ENCODE data around the gene RECQL.
A peak's percentile ranks its signal among the peaks of the same experiment; 100 is the strongest.
"Not testable (repeated sequence)": the region's sequence is repeated elsewhere in the genome, so short reads cannot be mapped to it uniquely, and the experiment has no call there.

RECQL gene

GRCh38 chr12:21500786-21501257 lies 613 bp downstream of the RECQL start:
- DNase-seq: no peak

- DNase-seq: no peak
These were observed 1.7 kb downstream of the RECQL start for GRCh38 chr12:21499765-21500164.

DNA sequence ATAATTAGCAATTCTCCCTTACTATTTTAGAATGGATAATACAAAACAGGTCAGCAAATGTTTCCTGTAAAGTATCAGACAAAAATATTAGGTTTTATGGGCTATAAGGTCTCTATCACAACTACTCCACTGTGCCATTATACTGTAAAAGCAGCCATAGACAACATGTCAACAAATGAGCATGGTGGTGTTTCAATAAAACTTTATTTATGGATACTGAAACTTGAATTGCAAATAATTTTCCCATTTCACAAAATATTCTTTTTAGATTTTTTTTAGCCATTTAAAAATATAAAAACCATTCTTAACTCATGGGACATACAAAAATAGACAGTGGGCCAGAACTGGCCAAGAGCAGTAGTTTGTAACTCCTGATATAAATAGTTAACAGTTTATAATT lies 15.4 kb downstream of the RECQL start:
- no peak for DNase-seq

DNA sequence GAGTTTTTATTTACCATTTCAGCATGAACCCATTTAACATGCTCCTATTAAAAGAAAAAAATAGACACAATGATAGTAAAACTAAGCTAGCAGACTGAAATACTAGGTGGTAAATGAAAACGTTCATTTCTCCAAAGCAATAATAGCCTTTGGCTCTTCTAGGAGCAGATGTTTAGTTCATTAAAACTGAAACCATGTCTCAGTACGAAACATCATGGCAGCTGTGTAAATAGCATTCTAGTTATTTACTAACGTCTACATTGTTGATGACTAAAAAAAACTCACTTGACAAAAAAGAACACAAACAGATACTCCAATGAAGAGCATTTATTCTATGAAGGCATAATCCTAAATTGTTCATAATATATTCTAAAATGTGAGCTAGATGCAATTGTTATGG lies 17.9 kb downstream of the RECQL start:
- DNase-seq: no peak

DNA sequence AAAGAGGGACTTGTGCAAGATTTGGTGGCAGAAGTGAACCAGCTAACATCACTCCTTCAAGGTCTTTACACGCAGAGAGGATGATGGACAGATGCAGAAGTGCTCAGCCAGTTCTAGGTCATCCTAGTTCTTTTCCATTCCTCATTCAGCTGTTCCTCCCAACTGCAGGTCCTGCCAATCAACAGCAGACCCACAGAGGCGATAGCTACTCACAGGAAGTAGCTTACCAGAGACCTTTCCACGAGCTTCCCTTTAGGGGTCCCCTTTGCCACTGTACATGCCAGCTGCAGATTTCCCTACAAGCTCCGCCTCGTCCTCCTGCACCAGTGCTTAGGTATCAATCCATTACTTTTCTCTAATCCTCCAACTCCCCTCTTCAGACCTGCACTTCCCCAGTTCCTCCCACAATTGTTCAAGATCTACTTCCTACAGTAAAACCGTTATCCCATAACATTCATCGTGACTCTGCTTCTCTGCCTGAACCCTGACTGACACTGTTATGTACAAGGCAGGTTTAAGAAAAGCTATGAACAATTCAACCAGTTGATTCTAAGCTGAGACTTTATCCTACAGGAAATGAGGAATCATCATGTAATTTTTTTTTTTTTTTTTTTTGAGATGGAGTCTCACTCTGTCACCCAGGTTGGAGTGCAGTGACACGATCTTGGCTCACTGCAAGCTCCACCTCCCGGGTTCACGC lies 22.5 kb downstream of the RECQL start:
- DNase-seq: no peak

GRCh38 chr12:21476949-21477348 lies 24.5 kb downstream of the RECQL start:
- peak; percentile 49 for DNase-seq

DNA sequence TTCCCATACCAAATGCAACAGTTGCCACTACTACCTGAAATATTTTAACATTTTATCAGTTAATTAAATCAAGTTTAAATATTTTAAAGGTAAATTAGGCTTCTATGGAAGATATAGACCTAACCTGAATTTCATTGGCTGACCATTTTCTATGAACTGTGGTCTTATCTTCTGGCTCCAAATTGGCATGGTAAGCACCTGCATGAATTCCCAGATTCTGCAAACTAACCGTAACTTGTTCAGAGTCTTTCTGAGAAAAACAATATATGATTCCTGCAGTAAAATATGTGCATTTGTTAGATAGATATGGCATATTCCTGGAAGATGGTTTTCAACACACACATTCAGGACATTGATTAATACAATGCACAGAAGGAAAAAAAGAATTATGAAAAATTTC lies 25.9 kb downstream of the RECQL start:
- no peak for DNase-seq

DNA sequence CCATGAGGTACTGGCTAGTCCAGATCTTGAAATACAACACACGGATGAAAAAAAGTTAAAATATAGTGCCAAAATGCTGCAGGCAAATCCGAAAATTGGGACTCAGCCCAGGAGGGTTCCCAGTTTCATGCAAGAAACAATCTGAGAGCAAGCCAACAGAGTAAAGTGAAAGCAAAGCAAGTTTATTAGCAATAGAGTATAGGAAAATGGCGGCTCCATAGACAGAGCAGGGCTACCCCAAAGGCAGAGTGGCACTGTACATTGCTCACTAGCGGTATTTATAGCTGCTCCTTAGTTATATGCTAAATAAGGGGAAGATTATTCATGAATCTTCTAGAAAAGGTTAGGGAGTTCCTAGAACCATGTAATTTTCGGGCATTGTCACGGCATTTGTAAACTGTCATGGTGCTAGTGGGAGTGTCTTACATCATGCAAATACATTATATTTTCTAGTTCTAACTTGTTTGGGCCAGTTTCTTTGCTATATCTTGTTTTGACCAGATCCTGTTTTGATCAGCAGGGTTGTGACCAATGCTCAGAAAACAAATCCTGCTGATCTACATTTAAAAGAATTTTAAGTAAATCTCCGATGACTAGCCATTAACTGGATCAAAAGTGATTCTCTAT lies 29.1 kb downstream of the RECQL start:
- DNase-seq: no peak

DNA sequence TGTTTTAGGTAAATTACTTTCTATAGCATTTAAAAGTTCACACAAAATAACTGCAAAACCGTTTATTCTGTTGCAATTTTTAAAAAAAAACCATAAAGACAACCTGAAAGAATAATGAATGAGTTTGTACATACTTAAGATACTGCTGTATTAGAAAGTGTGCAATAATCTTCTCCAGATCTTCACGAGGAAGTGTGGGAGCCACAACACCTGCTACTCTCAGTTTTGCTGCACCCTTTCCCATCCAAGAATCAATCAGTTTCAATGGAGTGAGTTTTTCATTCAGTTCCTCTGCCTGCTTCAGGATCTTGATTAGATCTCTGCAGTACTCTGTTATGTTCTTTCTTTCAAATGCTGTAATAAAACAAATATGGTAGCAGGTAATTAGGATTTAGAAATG lies 30.1 kb downstream of the RECQL start:
- DNase-seq: no peak

DNA sequence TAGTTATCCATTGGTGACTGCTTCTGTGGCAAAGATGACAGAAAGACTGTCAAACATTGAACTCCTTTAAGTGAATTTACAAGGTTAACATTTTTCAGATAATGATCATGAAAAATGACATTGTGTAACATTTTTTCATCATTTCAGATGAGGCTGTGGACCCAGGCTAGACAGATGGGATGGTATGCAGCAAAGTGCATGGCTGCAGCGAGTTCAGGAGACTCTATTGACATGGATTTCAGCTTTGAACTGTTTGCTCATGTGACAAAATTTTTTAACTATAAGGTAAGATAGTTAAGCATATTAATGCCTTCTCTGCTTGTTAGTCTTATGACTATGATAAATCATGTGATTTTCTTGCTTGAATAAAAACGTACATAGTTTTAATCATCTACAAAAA lies 34.1 kb downstream of the RECQL start:
- not testable (repeated sequence) for DNase-seq

- DNase-seq: no peak
These were observed 42.0 kb downstream of the RECQL start for GRCh38 chr12:21459474-21459873.

- no peak for DNase-seq
These were observed 45.1 kb downstream of the RECQL start for GRCh38 chr12:21456291-21456780.

DNA sequence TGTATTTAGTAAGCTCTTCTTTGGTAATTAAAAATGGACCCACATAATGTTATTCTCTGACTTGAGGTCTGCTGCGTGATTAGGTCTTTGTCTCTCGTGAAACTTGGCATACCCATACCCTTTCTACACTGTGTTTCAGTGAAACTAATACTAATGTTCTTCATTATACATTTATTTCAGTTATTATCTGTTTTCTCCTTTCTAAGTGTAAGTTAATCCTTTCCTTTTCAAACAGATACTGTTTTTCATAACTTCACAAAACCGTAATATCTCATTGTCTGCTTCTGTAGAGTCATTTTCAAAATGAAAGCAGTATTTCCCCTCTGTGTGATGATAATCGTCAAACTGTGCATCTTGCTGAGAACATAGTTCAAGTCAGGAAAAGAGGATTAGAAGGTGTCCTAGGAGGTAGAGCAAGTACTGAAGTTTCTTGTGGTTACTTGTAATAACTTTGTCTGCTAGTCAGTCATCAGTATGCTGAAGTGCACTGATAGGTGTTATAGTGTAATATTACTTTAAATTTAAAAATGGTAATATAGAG lies 48.1 kb downstream of the RECQL start:
- no peak for DNase-seq

GRCh38 chr12:21451529-21451928 lies 49.9 kb downstream of the RECQL start:
- peak; percentile 50 for DNase-seq

GRCh38 chr12:21444193-21445146 lies 57.0 kb downstream of the RECQL start:
- no peak for DNase-seq

- no peak for DNase-seq
These were observed 62.1 kb downstream of the RECQL start for GRCh38 chr12:21439347-21439746.

GRCh38 chr12:21438643-21439042 lies 62.8 kb downstream of the RECQL start:
- no peak for DNase-seq

DNA sequence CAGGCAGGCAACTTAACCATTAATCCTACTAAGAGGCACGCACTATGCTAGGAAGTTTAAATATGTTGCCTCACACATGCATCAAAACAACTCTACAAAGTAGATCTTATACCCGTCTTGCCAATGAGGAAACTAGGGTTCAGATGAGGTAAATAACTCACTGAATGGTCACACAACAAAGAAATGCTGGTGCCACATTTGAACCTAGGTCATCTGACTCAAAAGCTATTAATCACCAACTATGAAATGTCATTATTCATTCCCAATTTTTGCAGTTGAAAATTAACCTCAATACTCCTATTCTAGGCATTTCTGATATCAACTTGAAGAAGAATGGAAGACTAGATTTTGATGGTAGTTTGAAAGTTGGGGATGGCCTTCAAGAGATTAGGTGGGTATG lies 66.7 kb downstream of the RECQL start:
- DNase-seq: no peak

- DNase-seq: no peak
These were observed 67.9 kb downstream of the RECQL start for GRCh38 chr12:21433525-21433924.

- no peak for DNase-seq
These were observed 71.4 kb downstream of the RECQL start for GRCh38 chr12:21429994-21430393.

- DNase-seq: peak; percentile 8
These were observed 73.2 kb downstream of the RECQL start for GRCh38 chr12:21428241-21428640.

- not testable (repeated sequence) for DNase-seq
These were observed 82.3 kb downstream of the RECQL start for GRCh38 chr12:21419009-21419699.

Data from fibroblast of skin of right biceps (primary cell).